Measurements from ENCODE around the gene CENPS. TPM values are rescaled to one million over a fixed set of nuclear protein-coding genes. Genes with fewer than 3 reads are reported as not detected.

The CENPS gene
- total RNA-seq, 1 donor: 17.4 TPM

- Histone ChIP-seq H3K27me3 (ENCODE audit: insufficient read depth, low read length) (no peaks in the 10 kb centered on the region), H3K4me3 (ENCODE audit: insufficient read depth, low read length) (no peak overlapping the region), H3K9me3 (ENCODE audit: low read depth, low read length) (no peaks in the 10 kb centered on the region), H3K4me1 (ENCODE audit: insufficient read depth, low read length) (peaks cover 6% of the 10 kb centered on the region), H3K4me2 (ENCODE audit: insufficient read depth, low read length) (no peak overlapping the region), H4K20me1 (ENCODE audit: insufficient read depth, low read length) (no peaks in the 10 kb centered on the region), H2AFZ (ENCODE audit: low read length) (no peak overlapping the region), H3K36me3 (ENCODE audit: insufficient read depth, low read length) (peaks cover 15% of the 10 kb centered on the region), H3K79me2 (ENCODE audit: insufficient read depth, low read length) (no peaks in the 10 kb centered on the region), H3K27ac (ENCODE audit: low read depth, low read length) (no peak overlapping the region)
- TF ChIP-seq, protein P1, sequence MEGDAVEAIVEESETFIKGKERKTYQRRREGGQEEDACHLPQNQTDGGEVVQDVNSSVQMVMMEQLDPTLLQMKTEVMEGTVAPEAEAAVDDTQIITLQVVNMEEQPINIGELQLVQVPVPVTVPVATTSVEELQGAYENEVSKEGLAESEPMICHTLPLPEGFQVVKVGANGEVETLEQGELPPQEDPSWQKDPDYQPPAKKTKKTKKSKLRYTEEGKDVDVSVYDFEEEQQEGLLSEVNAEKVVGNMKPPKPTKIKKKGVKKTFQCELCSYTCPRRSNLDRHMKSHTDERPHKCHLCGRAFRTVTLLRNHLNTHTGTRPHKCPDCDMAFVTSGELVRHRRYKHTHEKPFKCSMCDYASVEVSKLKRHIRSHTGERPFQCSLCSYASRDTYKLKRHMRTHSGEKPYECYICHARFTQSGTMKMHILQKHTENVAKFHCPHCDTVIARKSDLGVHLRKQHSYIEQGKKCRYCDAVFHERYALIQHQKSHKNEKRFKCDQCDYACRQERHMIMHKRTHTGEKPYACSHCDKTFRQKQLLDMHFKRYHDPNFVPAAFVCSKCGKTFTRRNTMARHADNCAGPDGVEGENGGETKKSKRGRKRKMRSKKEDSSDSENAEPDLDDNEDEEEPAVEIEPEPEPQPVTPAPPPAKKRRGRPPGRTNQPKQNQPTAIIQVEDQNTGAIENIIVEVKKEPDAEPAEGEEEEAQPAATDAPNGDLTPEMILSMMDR (IDR thresholded peaks at IDR 0.05; ENCODE audit: extremely low read depth, low read depth, low read length): no peak
- DNase-seq (ENCODE audit: insufficient read length, low spot score, missing footprints): no peak
These were observed 27.6 kb downstream of the CENPS start for GRCh38 chr1:10457875-10458274.

DNA sequence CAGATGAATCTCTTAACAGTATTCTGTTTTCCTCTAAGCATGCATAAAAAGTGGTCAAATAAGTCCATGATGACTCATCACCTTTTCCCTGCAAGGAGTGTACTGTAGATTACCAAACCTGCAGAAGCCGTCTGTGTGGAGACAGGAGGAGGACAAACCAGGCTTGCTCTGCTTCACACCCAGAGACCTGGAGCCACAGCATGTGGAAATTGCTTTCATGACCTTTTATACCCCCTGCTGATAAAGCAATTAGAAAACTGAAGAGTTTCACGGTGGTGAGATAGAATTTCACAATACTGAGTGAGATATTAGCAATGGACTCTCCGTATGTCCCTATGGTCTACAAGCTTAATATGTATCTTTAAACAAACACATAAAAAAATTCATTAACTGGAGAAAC, 29.0 kb downstream of the CENPS start:
- TF ChIP-seq, protein P1 (IDR thresholded peaks at IDR 0.05; ENCODE audit: extremely low read depth, low read depth, low read length): no peak
- no peak overlapping the region for H3K4me3 ChIP-seq (ENCODE audit: insufficient read depth, low read length)
- H3K9me3 ChIP-seq (ENCODE audit: low read depth, low read length): no peaks in the 10 kb centered on the region
- H2AFZ ChIP-seq (ENCODE audit: low read length): no peak overlapping the region
- no peaks in the 10 kb centered on the region for H3K79me2 ChIP-seq (ENCODE audit: insufficient read depth, low read length)
- H4K20me1 ChIP-seq (ENCODE audit: insufficient read depth, low read length): no peaks in the 10 kb centered on the region
- H3K27ac ChIP-seq (ENCODE audit: low read depth, low read length): no peak overlapping the region
- H3K4me1 ChIP-seq (ENCODE audit: insufficient read depth, low read length): peaks cover 6% of the 10 kb centered on the region
- peak; percentile 78 for DNase-seq (ENCODE audit: insufficient read length, low spot score, missing footprints)
- no peaks in the 10 kb centered on the region for H3K27me3 ChIP-seq (ENCODE audit: insufficient read depth, low read length)
- peaks cover 21% of the 10 kb centered on the region for H3K36me3 ChIP-seq (ENCODE audit: insufficient read depth, low read length)
- no peak overlapping the region for H3K4me2 ChIP-seq (ENCODE audit: insufficient read depth, low read length)

GRCh38 chr1:10467078-10467477, 36.8 kb downstream of the CENPS start:
- Histone ChIP-seq H3K4me1 (ENCODE audit: insufficient read depth, low read length) (no peaks in the 10 kb centered on the region), H3K4me3 (ENCODE audit: insufficient read depth, low read length) (no peak overlapping the region), H3K27ac (ENCODE audit: low read depth, low read length) (no peak overlapping the region), H3K9me3 (ENCODE audit: low read depth, low read length) (no peaks in the 10 kb centered on the region), H3K4me2 (ENCODE audit: insufficient read depth, low read length) (no peak overlapping the region), H4K20me1 (ENCODE audit: insufficient read depth, low read length) (no peaks in the 10 kb centered on the region), H3K27me3 (ENCODE audit: insufficient read depth, low read length) (no peaks in the 10 kb centered on the region), H3K79me2 (ENCODE audit: insufficient read depth, low read length) (peaks cover 10% of the 10 kb centered on the region), H2AFZ (ENCODE audit: low read length) (no peak overlapping the region), H3K36me3 (ENCODE audit: insufficient read depth, low read length) (peaks cover 49% of the 10 kb centered on the region)
- no peak for DNase-seq (ENCODE audit: insufficient read length, low spot score, missing footprints)
- TF ChIP-seq, protein P1 (IDR thresholded peaks at IDR 0.05; ENCODE audit: extremely low read depth, low read depth, low read length): no peak

- Histone ChIP-seq H3K9me3 (ENCODE audit: low read depth, low read length) (no peaks in the 10 kb centered on the region), H3K27me3 (ENCODE audit: insufficient read depth, low read length) (no peaks in the 10 kb centered on the region), H3K36me3 (ENCODE audit: insufficient read depth, low read length) (peaks cover 29% of the 10 kb centered on the region), H4K20me1 (ENCODE audit: insufficient read depth, low read length) (no peaks in the 10 kb centered on the region), H3K27ac (ENCODE audit: low read depth, low read length) (no peak overlapping the region), H3K4me3 (ENCODE audit: insufficient read depth, low read length) (no peak overlapping the region), H3K4me2 (ENCODE audit: insufficient read depth, low read length) (no peak overlapping the region), H2AFZ (ENCODE audit: low read length) (no peak overlapping the region), H3K79me2 (ENCODE audit: insufficient read depth, low read length) (peaks cover 16% of the 10 kb centered on the region), H3K4me1 (ENCODE audit: insufficient read depth, low read length) (no peaks in the 10 kb centered on the region)
- TF ChIP-seq, protein P1 (IDR thresholded peaks at IDR 0.05; ENCODE audit: extremely low read depth, low read depth, low read length): no peak
- no peak for DNase-seq (ENCODE audit: insufficient read length, low spot score, missing footprints)
These were observed 39.8 kb downstream of the CENPS start for GRCh38 chr1:10470043-10470442.

Data from osteoblast (primary cell).